Measurements from ENCODE around the gene CD300LB.

DNA sequence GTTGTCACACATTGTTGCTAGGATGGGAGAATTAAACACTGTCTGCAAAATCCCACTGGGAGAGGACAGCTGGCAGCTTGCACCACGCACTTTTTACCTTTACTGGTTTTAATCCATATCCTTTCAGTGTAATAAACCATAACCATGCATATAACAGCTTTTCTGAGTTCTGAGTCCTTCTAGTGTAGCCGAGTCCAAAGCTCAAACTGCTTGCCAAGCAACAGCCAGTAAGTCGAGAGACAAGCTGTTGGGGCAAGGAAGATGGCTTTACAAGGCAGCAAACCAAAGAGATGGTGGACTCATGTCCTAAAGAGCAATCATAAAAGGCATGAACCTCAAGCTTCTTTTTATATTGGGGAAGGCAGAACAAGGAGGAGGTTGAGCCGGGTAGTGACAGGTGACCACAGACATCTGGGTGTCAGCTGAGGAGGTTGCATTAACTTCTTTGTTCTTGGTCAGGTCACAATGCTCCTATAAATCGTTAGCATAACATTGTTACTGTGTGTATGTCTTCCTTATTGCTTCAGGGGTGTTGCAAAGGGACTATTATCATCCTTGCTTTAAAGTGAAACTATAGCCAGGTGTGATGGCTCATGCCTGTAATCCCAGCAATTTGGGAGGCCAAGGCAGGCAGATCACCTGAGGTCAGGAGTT lies 43.3 kb upstream of the CD300LB start:
- no peak for TF ChIP-seq CTCF (IDR thresholded peaks at IDR 0.05; ENCODE audit: low read depth, low read length, poor library complexity, severe bottlenecking)
- no peak for TF ChIP-seq EZH2phosphoT487 (IDR thresholded peaks at IDR 0.05; ENCODE audit: borderline replicate concordance, low read length)

Measured in DOHH2 (cell line).